Measurements from ENCODE around the gene GATM. TPM values are rescaled to one million over a fixed set of nuclear protein-coding genes. Genes with fewer than 3 reads are reported as not detected.

Gene GATM
- total RNA-seq, 1 donor from 2014 or later: 26.8 TPM

- Mint-ChIP-seq H3K36me3 (no peaks in the 10 kb centered on the region), H3K27ac (no peak overlapping the region), H3K4me1 (ENCODE audit: unreplicated experiment) (no peaks in the 10 kb centered on the region), H3K27me3 (peaks cover 59% of the 10 kb centered on the region), H3K4me3 (no peak overlapping the region), H3K9me3 (no peaks in the 10 kb centered on the region)
- TF ChIP-seq, protein P1, sequence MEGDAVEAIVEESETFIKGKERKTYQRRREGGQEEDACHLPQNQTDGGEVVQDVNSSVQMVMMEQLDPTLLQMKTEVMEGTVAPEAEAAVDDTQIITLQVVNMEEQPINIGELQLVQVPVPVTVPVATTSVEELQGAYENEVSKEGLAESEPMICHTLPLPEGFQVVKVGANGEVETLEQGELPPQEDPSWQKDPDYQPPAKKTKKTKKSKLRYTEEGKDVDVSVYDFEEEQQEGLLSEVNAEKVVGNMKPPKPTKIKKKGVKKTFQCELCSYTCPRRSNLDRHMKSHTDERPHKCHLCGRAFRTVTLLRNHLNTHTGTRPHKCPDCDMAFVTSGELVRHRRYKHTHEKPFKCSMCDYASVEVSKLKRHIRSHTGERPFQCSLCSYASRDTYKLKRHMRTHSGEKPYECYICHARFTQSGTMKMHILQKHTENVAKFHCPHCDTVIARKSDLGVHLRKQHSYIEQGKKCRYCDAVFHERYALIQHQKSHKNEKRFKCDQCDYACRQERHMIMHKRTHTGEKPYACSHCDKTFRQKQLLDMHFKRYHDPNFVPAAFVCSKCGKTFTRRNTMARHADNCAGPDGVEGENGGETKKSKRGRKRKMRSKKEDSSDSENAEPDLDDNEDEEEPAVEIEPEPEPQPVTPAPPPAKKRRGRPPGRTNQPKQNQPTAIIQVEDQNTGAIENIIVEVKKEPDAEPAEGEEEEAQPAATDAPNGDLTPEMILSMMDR (conservative IDR thresholded peaks at IDR 0.05): peak; percentile 27
- no peak for DNase-seq (ENCODE audit: extremely low spot score, unreplicated experiment)
Measured at GRCh38 chr15:45393851-45394250, 15.5 kb upstream of the GATM start.

- no peaks in the 10 kb centered on the region for H3K4me1 Mint-ChIP-seq (ENCODE audit: unreplicated experiment)
- no peak for DNase-seq (ENCODE audit: extremely low spot score, unreplicated experiment)
Measured at GRCh38 chr15:45392584-45392855, 14.2 kb upstream of the GATM start.

DNA sequence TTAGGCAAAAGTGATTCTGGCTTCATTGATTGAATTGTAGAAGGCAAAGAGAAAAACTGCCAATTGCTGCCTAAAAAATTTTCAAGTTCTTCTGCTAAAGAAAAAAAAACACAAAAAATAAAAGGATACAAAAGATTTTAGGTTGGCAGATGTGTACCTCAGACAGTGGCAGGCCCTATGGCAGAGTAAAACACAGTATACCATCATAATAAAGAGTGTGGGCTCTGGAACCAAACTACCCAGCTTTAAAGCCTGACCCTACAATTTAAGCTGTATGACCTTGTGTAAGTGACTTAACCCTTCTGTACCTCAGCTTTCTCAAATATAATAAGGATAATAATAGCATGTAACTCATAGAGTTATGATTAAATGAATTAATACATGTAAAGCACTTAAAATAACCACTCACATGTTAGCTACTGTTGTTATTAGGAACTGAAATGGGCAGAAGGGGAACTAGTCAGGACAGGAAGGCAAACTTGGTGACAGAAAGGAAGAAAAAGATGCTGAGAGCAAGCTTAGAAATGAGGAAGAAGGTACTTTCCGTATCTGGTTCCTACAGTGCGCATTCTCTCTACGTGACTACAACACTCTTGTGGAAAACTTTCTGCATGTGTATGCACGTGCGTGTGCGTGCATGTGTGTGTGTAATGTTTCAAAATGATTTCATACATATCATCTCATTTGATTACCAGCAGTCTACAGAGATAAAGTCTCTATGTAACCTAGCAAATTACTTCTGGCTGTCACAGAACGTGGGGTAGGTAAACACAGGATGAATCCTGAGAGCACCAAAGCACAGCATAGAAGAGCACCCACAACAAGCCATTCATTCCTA, 13.6 kb upstream of the GATM start:
- peaks cover 66% of the 10 kb centered on the region for H3K27me3 Mint-ChIP-seq
- H3K36me3 Mint-ChIP-seq: no peaks in the 10 kb centered on the region
- H3K4me1 Mint-ChIP-seq (ENCODE audit: unreplicated experiment): no peaks in the 10 kb centered on the region

More at GRCh38 chr15:45392584-45392855, 14.2 kb upstream of the GATM start:
- no peaks in the 10 kb centered on the region for H3K36me3 Mint-ChIP-seq
- H3K9me3 Mint-ChIP-seq: no peaks in the 10 kb centered on the region
- TF ChIP-seq, protein P1 (conservative IDR thresholded peaks at IDR 0.05): no peak
- H3K4me3 Mint-ChIP-seq: no peak overlapping the region
- no peak overlapping the region for H3K27ac Mint-ChIP-seq
- H3K27me3 Mint-ChIP-seq: peaks cover 66% of the 10 kb centered on the region

GRCh38 chr15:45389351-45389750, 11.0 kb upstream of the GATM start:
- H3K36me3 Mint-ChIP-seq: no peaks in the 10 kb centered on the region
- H3K9me3 Mint-ChIP-seq: no peaks in the 10 kb centered on the region
- TF ChIP-seq, protein P1 (conservative IDR thresholded peaks at IDR 0.05): no peak
- no peak for DNase-seq (ENCODE audit: extremely low spot score, unreplicated experiment)
- H3K27me3 Mint-ChIP-seq: peaks cover 60% of the 10 kb centered on the region
- no peak overlapping the region for H3K4me3 Mint-ChIP-seq
- H3K27ac Mint-ChIP-seq: no peak overlapping the region
- no peaks in the 10 kb centered on the region for H3K4me1 Mint-ChIP-seq (ENCODE audit: unreplicated experiment)

More for the DNA sequence above, 13.6 kb upstream of the GATM start:
- no peak overlapping the region for H3K4me3 Mint-ChIP-seq
- H3K9me3 Mint-ChIP-seq: no peaks in the 10 kb centered on the region
- no peak overlapping the region for H3K27ac Mint-ChIP-seq
- DNase-seq (ENCODE audit: extremely low spot score, unreplicated experiment): no peak
- TF ChIP-seq, protein P1 (conservative IDR thresholded peaks at IDR 0.05): no peak

GRCh38 chr15:45387380-45388007, 9.2 kb upstream of the GATM start:
- Mint-ChIP-seq H3K9me3 (no peaks in the 10 kb centered on the region), H3K27me3 (peaks cover 58% of the 10 kb centered on the region), H3K4me1 (ENCODE audit: unreplicated experiment) (no peaks in the 10 kb centered on the region), H3K36me3 (no peaks in the 10 kb centered on the region), H3K4me3 (no peak overlapping the region), H3K27ac (no peak overlapping the region)
- no peak for DNase-seq (ENCODE audit: extremely low spot score, unreplicated experiment)
- TF ChIP-seq, protein P1 (conservative IDR thresholded peaks at IDR 0.05): no peak

All from type B pancreatic cell (in vitro differentiated cells).